ENCODE results near the gene NPIPA3. TPM values are rescaled to one million over a fixed set of nuclear protein-coding genes. Genes with fewer than 3 reads are reported as not detected.
"Not testable (repeated sequence)": the region's sequence is repeated elsewhere in the genome, so short reads cannot be mapped to it uniquely, and the experiment has no call there.

Gene NPIPA3
- polyA plus RNA-seq, 1 donor (not counting 4 experiments of a cell fraction or from before 2014, with no cell fraction given) = 1.2 TPM

DNA sequence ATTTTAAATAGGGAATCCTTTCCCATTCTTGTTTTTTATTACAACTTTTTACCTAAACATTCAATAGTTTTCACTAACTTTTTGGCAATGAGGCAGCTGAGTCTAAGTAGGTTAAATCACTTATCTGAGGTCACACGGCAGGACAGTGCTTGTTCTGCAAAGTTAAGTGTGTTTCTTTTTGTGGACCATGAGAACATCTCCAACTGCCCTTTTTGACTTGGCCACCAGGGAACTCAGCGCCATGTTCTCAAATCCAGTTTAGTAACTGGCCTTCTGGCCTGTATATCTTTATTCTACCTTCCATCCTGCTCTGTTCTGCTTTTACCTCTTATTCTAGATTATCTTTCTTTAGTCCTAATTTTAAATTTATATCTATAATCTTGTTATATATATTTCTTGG is 70.4 kb downstream of the NPIPA3 start:
- H3K79me2 ChIP-seq (ENCODE audit: control insufficient read depth, insufficient read depth, low read length); FAIRE-seq; DNase-seq (ENCODE audit: low read depth, low spot score); H3K9me1 ChIP-seq (ENCODE audit: control insufficient read depth, extremely low read depth, insufficient read depth, low read length); H3K4me2 ChIP-seq (ENCODE audit: control insufficient read depth, extremely low read depth, insufficient read depth, low read depth, low read length); H3K27me3 ChIP-seq (ENCODE audit: control insufficient read depth, extremely low read depth, insufficient read depth, low read length); H3K36me3 ChIP-seq (ENCODE audit: control insufficient read depth in 2 of 2, extremely low read depth in 1 of 2, insufficient read depth in 2 of 2, low read length in 2 of 2); H3K4me3 ChIP-seq (ENCODE audit: control insufficient read depth in 2 of 3, extremely low read depth in 1 of 3, insufficient read depth in 2 of 3, low read depth in 1 of 3, low read length in 3 of 3); H3K27ac ChIP-seq (ENCODE audit: control insufficient read depth, insufficient read depth, low read length); H3K9me3 ChIP-seq (ENCODE audit: control insufficient read depth, low read depth, low read length); H3K4me1 ChIP-seq (ENCODE audit: control insufficient read depth, extremely low read depth, insufficient read depth, low read length); H3K9ac ChIP-seq (ENCODE audit: control insufficient read depth, extremely low read depth, insufficient read depth, low read length); H4K20me1 ChIP-seq (ENCODE audit: control insufficient read depth, extremely low read depth, insufficient read depth, low read length); H2AFZ ChIP-seq (ENCODE audit: control insufficient read depth, low read length); dilution Hi-C loops (cut with MboI; ENCODE audit: extremely low pct_ligation_motif_present, low sequenced_read_pairs): not testable (repeated sequence)

DNA sequence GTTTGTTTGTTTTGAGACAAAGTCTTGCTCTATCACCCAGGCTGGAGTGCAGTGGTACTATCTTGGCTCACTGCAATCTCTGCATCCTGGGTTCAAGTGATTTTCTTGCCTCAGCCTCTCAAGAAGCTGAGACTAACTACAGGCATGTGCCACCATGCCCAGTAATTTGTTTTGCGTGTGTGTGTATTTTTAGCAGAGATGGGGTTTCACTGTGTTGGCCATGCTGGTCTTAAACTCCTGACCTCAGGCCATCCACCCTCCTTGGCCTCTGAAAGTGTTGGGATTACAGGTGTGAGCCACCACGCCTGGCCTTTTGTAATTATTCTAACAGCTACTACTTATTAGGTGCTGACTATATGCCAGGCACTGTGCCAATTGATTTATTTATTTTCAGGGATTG is 72.4 kb downstream of the NPIPA3 start:
- H3K4me3 ChIP-seq (ENCODE audit: control insufficient read depth in 2 of 3, extremely low read depth in 1 of 3, insufficient read depth in 2 of 3, low read depth in 1 of 3, low read length in 3 of 3); H2AFZ ChIP-seq (ENCODE audit: control insufficient read depth, low read length); dilution Hi-C loops (cut with MboI; ENCODE audit: extremely low pct_ligation_motif_present, low sequenced_read_pairs); H3K27ac ChIP-seq (ENCODE audit: control insufficient read depth, insufficient read depth, low read length); H3K36me3 ChIP-seq (ENCODE audit: control insufficient read depth in 2 of 2, extremely low read depth in 1 of 2, insufficient read depth in 2 of 2, low read length in 2 of 2); FAIRE-seq; H3K4me2 ChIP-seq (ENCODE audit: control insufficient read depth, extremely low read depth, insufficient read depth, low read depth, low read length); H3K79me2 ChIP-seq (ENCODE audit: control insufficient read depth, insufficient read depth, low read length); H4K20me1 ChIP-seq (ENCODE audit: control insufficient read depth, extremely low read depth, insufficient read depth, low read length); DNase-seq (ENCODE audit: low read depth, low spot score); H3K9me3 ChIP-seq (ENCODE audit: control insufficient read depth, low read depth, low read length); H3K9ac ChIP-seq (ENCODE audit: control insufficient read depth, extremely low read depth, insufficient read depth, low read length); H3K27me3 ChIP-seq (ENCODE audit: control insufficient read depth, extremely low read depth, insufficient read depth, low read length); H3K4me1 ChIP-seq (ENCODE audit: control insufficient read depth, extremely low read depth, insufficient read depth, low read length); H3K9me1 ChIP-seq (ENCODE audit: control insufficient read depth, extremely low read depth, insufficient read depth, low read length): not testable (repeated sequence)

Other genes starting within 250 kb of the NPIPA3 start
- gene PARN, start 73.2 kb upstream of the NPIPA3 start, polyA plus RNA-seq = 29.4 to 40.8 TPM (median 33.9 TPM) in 3 replicates
- 86.1 to 119 TPM (median 92.3 TPM) in 3 replicates for gene BFAR, start 70.5 kb upstream of the NPIPA3 start, polyA plus RNA-seq
- gene PLA2G10, start 9.1 kb upstream of the NPIPA3 start, polyA plus RNA-seq = 0.54 to 3.2 TPM (median 1.0 TPM) in 3 replicates
- gene NPIPA2, start 39.1 kb downstream of the NPIPA3 start, polyA plus RNA-seq = 0.61 to 2.1 TPM (median 1.3 TPM) in 3 replicates
- gene NOMO1, start 130.3 kb downstream of the NPIPA3 start, polyA plus RNA-seq = 82.0 to 108 TPM (median 86.1 TPM) in 3 replicates
- gene NPIPA1, start 234.0 kb downstream of the NPIPA3 start, polyA plus RNA-seq = 37.2 to 46.0 TPM (median 41.6 TPM) in 3 replicates

All from keratinocyte (primary cell).